Fibroblast of lung (primary cell): ENCODE data around the gene DPP6.

Experiments used
- EZH2 ChIP-seq: IDR thresholded peaks from 2 replicates; pipeline ENCODE4 v1.5.1; 2012; ENCODE audit warnings: low read length, control low read depth, mild to moderate bottlenecking; ENCODE audit errors: missing control alignments
- TF ChIP-seq, protein P1 (sequence below), 2 donors: IDR thresholded peaks in 1 of 2; conservative IDR thresholded peaks in 1 of 2; 1 replicate in 1 of 2; 2 replicates in 1 of 2; pipeline ENCODE4 v1.5.1; 2011 to 2012; ENCODE audit warnings: low read length in 2 of 2, control low read depth in 1 of 2, inconsistent platforms in 1 of 2, low read depth in 1 of 2, mild to moderate bottlenecking in 1 of 2

DNA sequence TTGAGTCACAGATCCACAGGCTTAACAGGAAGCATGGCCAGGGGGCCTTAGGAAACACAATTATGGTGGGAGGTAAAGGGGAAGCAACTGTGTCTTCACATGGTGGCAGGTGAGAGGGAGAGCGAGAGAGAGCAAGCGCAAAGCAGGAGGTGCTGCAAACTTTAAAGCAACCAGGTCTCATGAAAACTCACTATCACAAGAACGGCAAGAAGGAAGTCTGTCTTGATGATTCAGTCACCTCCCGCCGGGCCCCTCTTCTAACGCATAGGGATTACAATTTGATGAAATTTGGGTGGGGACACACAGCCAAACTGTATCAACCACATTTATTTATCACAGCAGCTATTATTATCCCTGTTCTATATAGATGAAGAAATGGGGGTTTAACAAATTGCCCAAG, 201.6 kb downstream of the DPP6 start:
- TF ChIP-seq, protein P1, sequence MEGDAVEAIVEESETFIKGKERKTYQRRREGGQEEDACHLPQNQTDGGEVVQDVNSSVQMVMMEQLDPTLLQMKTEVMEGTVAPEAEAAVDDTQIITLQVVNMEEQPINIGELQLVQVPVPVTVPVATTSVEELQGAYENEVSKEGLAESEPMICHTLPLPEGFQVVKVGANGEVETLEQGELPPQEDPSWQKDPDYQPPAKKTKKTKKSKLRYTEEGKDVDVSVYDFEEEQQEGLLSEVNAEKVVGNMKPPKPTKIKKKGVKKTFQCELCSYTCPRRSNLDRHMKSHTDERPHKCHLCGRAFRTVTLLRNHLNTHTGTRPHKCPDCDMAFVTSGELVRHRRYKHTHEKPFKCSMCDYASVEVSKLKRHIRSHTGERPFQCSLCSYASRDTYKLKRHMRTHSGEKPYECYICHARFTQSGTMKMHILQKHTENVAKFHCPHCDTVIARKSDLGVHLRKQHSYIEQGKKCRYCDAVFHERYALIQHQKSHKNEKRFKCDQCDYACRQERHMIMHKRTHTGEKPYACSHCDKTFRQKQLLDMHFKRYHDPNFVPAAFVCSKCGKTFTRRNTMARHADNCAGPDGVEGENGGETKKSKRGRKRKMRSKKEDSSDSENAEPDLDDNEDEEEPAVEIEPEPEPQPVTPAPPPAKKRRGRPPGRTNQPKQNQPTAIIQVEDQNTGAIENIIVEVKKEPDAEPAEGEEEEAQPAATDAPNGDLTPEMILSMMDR (conservative IDR thresholded peaks at IDR 0.05 in 1 of 2, IDR thresholded peaks at IDR 0.05 in 1 of 2; ENCODE audit: low read depth in 1 of 2, low read length in 2 of 2) = no peak
- no peak for TF ChIP-seq EZH2
